Ovary (tissue), 3 donors: ENCODE results near the gene NOL3.

ENCODE experiments used
- POLR2A ChIP-seq: fragments of 450-650 bp; IDR thresholded peaks from one replicate; pipeline ENCODE4 v1.6.1; 2017; ENCODE audit warnings: antibody characterized with exemption, mild to moderate bottlenecking, moderate library complexity
- TF ChIP-seq, protein P1 (sequence below), 3 donors: fragments of 450-650 bp in 2 of 3; fragments of 200-600 bp in 1 of 3; IDR thresholded peaks; one replicate each; pipeline versions ENCODE4 v1.5.1 to v1.8.0; 2016 to 2022; ENCODE audit warnings: antibody characterized with exemption in 3 of 3, mild to moderate bottlenecking in 1 of 3
- donor health status: DM: no; HTN: no; CAD: no.

DNA sequence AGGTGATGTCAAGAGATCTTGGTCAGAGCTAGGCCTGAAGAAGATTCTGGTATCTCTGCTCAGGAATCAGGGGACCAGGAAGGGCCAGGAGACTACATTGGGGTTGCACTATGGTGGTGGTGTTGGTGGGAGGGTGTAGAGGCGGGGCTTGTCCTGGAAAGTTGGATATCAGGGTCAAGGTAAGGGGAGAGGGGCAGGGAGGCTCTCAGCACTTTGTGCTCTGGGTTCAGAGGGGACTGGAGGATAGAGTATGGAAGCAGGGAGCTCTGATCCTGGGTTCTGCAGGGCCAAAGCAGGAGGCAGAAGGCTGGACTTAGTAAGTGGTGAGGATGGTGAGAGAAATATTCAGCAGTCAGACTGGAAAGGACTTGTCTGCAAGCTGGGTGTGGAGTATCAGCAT, 3.0 kb downstream of the NOL3 start:
- TF ChIP-seq, protein P1, sequence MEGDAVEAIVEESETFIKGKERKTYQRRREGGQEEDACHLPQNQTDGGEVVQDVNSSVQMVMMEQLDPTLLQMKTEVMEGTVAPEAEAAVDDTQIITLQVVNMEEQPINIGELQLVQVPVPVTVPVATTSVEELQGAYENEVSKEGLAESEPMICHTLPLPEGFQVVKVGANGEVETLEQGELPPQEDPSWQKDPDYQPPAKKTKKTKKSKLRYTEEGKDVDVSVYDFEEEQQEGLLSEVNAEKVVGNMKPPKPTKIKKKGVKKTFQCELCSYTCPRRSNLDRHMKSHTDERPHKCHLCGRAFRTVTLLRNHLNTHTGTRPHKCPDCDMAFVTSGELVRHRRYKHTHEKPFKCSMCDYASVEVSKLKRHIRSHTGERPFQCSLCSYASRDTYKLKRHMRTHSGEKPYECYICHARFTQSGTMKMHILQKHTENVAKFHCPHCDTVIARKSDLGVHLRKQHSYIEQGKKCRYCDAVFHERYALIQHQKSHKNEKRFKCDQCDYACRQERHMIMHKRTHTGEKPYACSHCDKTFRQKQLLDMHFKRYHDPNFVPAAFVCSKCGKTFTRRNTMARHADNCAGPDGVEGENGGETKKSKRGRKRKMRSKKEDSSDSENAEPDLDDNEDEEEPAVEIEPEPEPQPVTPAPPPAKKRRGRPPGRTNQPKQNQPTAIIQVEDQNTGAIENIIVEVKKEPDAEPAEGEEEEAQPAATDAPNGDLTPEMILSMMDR (IDR thresholded peaks at IDR 0.05), result no peak
- no peak for TF ChIP-seq POLR2A
